WTC11 (cell line): ENCODE data around the gene GNAS-AS1. TPM values are rescaled to one million over a fixed set of nuclear protein-coding genes. Genes with fewer than 3 reads are reported as not detected.
A peak's percentile ranks its signal among the peaks of the same experiment; 100 is the strongest.

ENCODE experiments used
- ATAC-seq: fragments of 200-7000 bp; cut with Tn5 transposase; 2 replicates; pipeline ENCODE4 v1.10.0; 2021; ENCODE audit warnings: mild to moderate bottlenecking, moderate library complexity
- CTCF ChIA-PET: fragments of 300-600 bp; sonication (Branson Sonifier 250); formaldehyde crosslinking; loops from one replicate; lab custom pipeline; 2021; ENCODE audit warnings: antibody characterized with exemption; lab: Charles Lee
- POLR2A ChIA-PET: fragments of 350-600 bp; sonication (Branson Sonifier 250); formaldehyde crosslinking; loops from one replicate; lab custom pipeline; 2021; ENCODE audit warnings: antibody characterized with exemption; lab: Charles Lee
- DNase-seq: peaks from one replicate; pipeline ENCODE4 v3.0.0; 2021; ENCODE audit warnings: low spot score
- H3K27ac Mint-ChIP-seq: 2 replicates; pipeline ENCODE4 v1.8.0; 2021; ENCODE audit warnings: mixed read lengths
- H3K27me3 Mint-ChIP-seq: 2 replicates; pipeline ENCODE4 v1.8.0; 2021; ENCODE audit warnings: low read depth, mild to moderate bottlenecking, moderate library complexity, mixed read lengths
- H3K36me3 Mint-ChIP-seq: 2 replicates; pipeline ENCODE4 v1.8.0; 2021; ENCODE audit warnings: mixed read lengths
- H3K4me1 Mint-ChIP-seq: 2 replicates; pipeline ENCODE4 v1.8.0; 2022; ENCODE audit warnings: mixed read lengths
- H3K4me3 Mint-ChIP-seq: 2 replicates; pipeline ENCODE4 v1.8.0; 2021; ENCODE audit warnings: mild to moderate bottlenecking, moderate library complexity, mixed read lengths
- H3K9me3 Mint-ChIP-seq: 2 replicates; pipeline ENCODE4 v1.8.0; 2021; ENCODE audit warnings: mixed read lengths
- AR ChIP-seq: fragments of 250-450 bp; sonication (Bioruptor Pico); IDR thresholded peaks from 2 replicates; pipeline ENCODE4 v1.9.0; 2021; ENCODE audit warnings: mild to moderate bottlenecking
- CTCF ChIP-seq: fragments of 200-600 bp; IDR thresholded peaks from 2 replicates; pipeline ENCODE4 v1.8.0; 2022; ENCODE audit warnings: antibody characterized with exemption
- ELF4 ChIP-seq: sonication (generic); formaldehyde crosslinking; IDR thresholded peaks from 2 replicates; pipeline ENCODE4 v1.8.1; 2022; ENCODE audit warnings: low read depth, mild to moderate bottlenecking, moderate library complexity, missing genetic modification reagents
- GABPB1 ChIP-seq: sonication (generic); formaldehyde crosslinking; IDR thresholded peaks from 2 replicates; pipeline ENCODE4 v1.8.1; 2023; ENCODE audit warnings: mild to moderate bottlenecking, missing genetic modification reagents
- JAZF1 ChIP-seq: fragments of 250-450 bp; sonication (Bioruptor Pico); IDR thresholded peaks from 2 replicates; pipeline ENCODE4 v1.9.0; 2021; ENCODE audit warnings: moderate library complexity, mild to moderate bottlenecking, inconsistent platforms
- KAT7 ChIP-seq: sonication (generic); formaldehyde crosslinking; IDR thresholded peaks from 2 replicates; pipeline ENCODE4 v1.8.1; 2023; ENCODE audit warnings: missing genetic modification reagents, mild to moderate bottlenecking, borderline replicate concordance
- MAX ChIP-seq: sonication (generic); formaldehyde crosslinking; IDR thresholded peaks from 2 replicates; pipeline ENCODE4 v1.8.0; 2022; ENCODE audit warnings: mild to moderate bottlenecking, missing genetic modification reagents
- MXD4 ChIP-seq: fragments of 250-450 bp; sonication (Bioruptor Pico); IDR thresholded peaks from 2 replicates; pipeline ENCODE4 v1.8.0; 2021; ENCODE audit warnings: mild to moderate bottlenecking, moderate library complexity, borderline replicate concordance
- NR1H2 ChIP-seq: sonication (generic); formaldehyde crosslinking; IDR thresholded peaks from 2 replicates; pipeline ENCODE4 v1.9.0; 2021; ENCODE audit warnings: mild to moderate bottlenecking, moderate library complexity, missing genetic modification reagents
- OVOL2 ChIP-seq: fragments of 250-450 bp; sonication (Bioruptor Pico); IDR thresholded peaks from 2 replicates; pipeline ENCODE4 v1.9.0; 2021; ENCODE audit warnings: mild to moderate bottlenecking, borderline replicate concordance
- RELA ChIP-seq: sonication (generic); formaldehyde crosslinking; IDR thresholded peaks from 2 replicates; pipeline ENCODE4 v1.8.1; 2022; ENCODE audit warnings: missing genetic modification reagents, mild to moderate bottlenecking, borderline replicate concordance
- SOX15 ChIP-seq: fragments of 250-450 bp; sonication (Bioruptor Pico); IDR thresholded peaks from 2 replicates; pipeline ENCODE4 v1.9.0; 2021; ENCODE audit warnings: mild to moderate bottlenecking
- TEAD1 ChIP-seq: sonication (generic); formaldehyde crosslinking; IDR thresholded peaks from 2 replicates; pipeline ENCODE4 v1.8.0; 2022; ENCODE audit warnings: mild to moderate bottlenecking, missing genetic modification reagents
- ZNF138 ChIP-seq: sonication (generic); formaldehyde crosslinking; conservative IDR thresholded peaks from 2 replicates; pipeline ENCODE4 v1.8.1; 2022; ENCODE audit warnings: mild to moderate bottlenecking, moderate library complexity, missing genetic modification reagents
- ZNF263 ChIP-seq: sonication (generic); formaldehyde crosslinking; IDR thresholded peaks from 2 replicates; pipeline ENCODE4 v1.8.1; 2022; ENCODE audit warnings: low read depth, mild to moderate bottlenecking, moderate library complexity, missing genetic modification reagents
- ZNF317 ChIP-seq: sonication (generic); formaldehyde crosslinking; IDR thresholded peaks from 2 replicates; pipeline ENCODE4 v1.8.1; 2023; ENCODE audit warnings: low read depth, mild to moderate bottlenecking, moderate library complexity, missing genetic modification reagents, borderline replicate concordance
- ZNF512 ChIP-seq: sonication (generic); formaldehyde crosslinking; IDR thresholded peaks from 2 replicates; pipeline ENCODE4 v1.8.1; 2022; ENCODE audit warnings: missing genetic modification reagents, borderline replicate concordance
- ZNF671 ChIP-seq: fragments of 250-450 bp; sonication (Bioruptor Pico); IDR thresholded peaks from 2 replicates; pipeline ENCODE4 v1.8.0; 2021; ENCODE audit warnings: mild to moderate bottlenecking
- total RNA-seq: library from RNA; stranded (reverse); gene quantifications from 3 replicates; pipeline ENCODE4 v1.2.3, GENCODE V29; 2021
- TF ChIP-seq, protein P1 (sequence below): sonication (generic); formaldehyde crosslinking; IDR thresholded peaks from 2 replicates; pipeline ENCODE4 v1.8.0; 2023; ENCODE audit warnings: mild to moderate bottlenecking, missing genetic modification reagents
- TF ChIP-seq, protein P2 (sequence below): sonication (generic); formaldehyde crosslinking; IDR thresholded peaks from 2 replicates; pipeline ENCODE4 v1.8.0; 2022; ENCODE audit warnings: mild to moderate bottlenecking, missing genetic modification reagents
- TF ChIP-seq, protein P3 (sequence below): fragments of 250-450 bp; sonication (Bioruptor Pico); IDR thresholded peaks from 2 replicates; pipeline ENCODE4 v1.8.0; 2021; ENCODE audit warnings: mild to moderate bottlenecking

GNAS-AS1 gene
- total RNA-seq, 1 experiment from 2014 or later: 12.2 TPM

DNA sequence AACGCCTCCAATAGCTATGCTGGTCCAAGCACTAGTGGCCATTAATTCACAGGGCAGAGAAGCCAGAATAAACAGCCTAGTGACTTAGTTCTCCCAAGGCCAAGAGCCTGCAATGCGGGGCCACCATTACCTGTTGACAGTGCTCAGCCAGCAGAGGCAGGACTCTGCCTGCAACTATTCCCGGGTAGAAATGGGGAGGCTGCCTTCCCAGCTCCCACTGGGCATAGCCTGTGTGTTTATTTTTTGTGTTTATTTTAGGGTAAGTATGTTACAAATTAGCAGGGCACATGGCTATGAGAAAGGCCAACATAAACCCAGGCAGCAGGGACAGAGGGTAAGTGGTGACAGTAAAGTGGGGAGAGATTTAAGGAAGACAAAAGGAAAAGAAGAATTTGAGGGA lies 5.0 kb downstream of the GNAS-AS1 start (continued):
- no peak for TF ChIP-seq AR (CRISPR knock-in tag)
- no peak for TF ChIP-seq SOX15 (CRISPR knock-in tag)
- TF ChIP-seq, all 79 proteins: peak for 0

- H3K9me3 Mint-ChIP-seq: no peaks in the 10 kb centered on the region
- H3K4me1 Mint-ChIP-seq: peaks cover 91% of the 10 kb centered on the region
- peaks cover 48% of the 10 kb centered on the region for H3K36me3 Mint-ChIP-seq
- TF ChIP-seq, protein P1, sequence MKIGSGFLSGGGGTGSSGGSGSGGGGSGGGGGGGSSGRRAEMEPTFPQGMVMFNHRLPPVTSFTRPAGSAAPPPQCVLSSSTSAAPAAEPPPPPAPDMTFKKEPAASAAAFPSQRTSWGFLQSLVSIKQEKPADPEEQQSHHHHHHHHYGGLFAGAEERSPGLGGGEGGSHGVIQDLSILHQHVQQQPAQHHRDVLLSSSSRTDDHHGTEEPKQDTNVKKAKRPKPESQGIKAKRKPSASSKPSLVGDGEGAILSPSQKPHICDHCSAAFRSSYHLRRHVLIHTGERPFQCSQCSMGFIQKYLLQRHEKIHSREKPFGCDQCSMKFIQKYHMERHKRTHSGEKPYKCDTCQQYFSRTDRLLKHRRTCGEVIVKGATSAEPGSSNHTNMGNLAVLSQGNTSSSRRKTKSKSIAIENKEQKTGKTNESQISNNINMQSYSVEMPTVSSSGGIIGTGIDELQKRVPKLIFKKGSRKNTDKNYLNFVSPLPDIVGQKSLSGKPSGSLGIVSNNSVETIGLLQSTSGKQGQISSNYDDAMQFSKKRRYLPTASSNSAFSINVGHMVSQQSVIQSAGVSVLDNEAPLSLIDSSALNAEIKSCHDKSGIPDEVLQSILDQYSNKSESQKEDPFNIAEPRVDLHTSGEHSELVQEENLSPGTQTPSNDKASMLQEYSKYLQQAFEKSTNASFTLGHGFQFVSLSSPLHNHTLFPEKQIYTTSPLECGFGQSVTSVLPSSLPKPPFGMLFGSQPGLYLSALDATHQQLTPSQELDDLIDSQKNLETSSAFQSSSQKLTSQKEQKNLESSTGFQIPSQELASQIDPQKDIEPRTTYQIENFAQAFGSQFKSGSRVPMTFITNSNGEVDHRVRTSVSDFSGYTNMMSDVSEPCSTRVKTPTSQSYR (CRISPR knock-in tag): 0 out of 2 replicates have a peak, but pooled peaks have one; percentile 32
- no peak for TF ChIP-seq ZNF317 (CRISPR knock-in tag)
- TF ChIP-seq, protein P2, sequence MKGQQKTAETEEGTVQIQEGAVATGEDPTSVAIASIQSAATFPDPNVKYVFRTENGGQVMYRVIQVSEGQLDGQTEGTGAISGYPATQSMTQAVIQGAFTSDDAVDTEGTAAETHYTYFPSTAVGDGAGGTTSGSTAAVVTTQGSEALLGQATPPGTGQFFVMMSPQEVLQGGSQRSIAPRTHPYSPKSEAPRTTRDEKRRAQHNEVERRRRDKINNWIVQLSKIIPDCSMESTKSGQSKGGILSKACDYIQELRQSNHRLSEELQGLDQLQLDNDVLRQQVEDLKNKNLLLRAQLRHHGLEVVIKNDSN (CRISPR knock-in tag): peak; percentile 17; the same call in 1 of the 2 replicates
- no peak for TF ChIP-seq NR1H2 (CRISPR knock-in tag)
- TF ChIP-seq MAX (CRISPR knock-in tag): 0 out of 2 replicates have a peak, but pooled peaks have one; percentile 10
- peak; percentile 47; the same call in 1 of the 2 replicates for TF ChIP-seq TEAD1 (CRISPR knock-in tag)
- no peak for TF ChIP-seq RELA (CRISPR knock-in tag)
- no peak for TF ChIP-seq ZNF671 (CRISPR knock-in tag)
- peak overlapping the region; percentile 91 for H3K4me3 Mint-ChIP-seq
- H3K27me3 Mint-ChIP-seq: peaks cover 17% of the 10 kb centered on the region
- ATAC-seq (peak; percentile 68), DNase-seq (peak; percentile 61)
- ChIA-PET POLR2A (interaction anchor here (0.5 to 1.6 kb wide), 9 partner anchors 9 to 605 kb away, joined by 3 to 14 read pairs (median 3); partner anchors contain the start of gene GNAS), CTCF (interaction anchor here (0.6 to 2.9 kb wide), 7 partner anchors 9 to 362 kb away, joined by 3 to 26 read pairs (median 9); partner anchors contain the start of genes GNAS and STX16)
- H3K27ac Mint-ChIP-seq: peak overlapping the region; percentile 99
Measured at GRCh38 chr20:58843128-58843556, 7.6 kb downstream of the GNAS-AS1 start.

DNA sequence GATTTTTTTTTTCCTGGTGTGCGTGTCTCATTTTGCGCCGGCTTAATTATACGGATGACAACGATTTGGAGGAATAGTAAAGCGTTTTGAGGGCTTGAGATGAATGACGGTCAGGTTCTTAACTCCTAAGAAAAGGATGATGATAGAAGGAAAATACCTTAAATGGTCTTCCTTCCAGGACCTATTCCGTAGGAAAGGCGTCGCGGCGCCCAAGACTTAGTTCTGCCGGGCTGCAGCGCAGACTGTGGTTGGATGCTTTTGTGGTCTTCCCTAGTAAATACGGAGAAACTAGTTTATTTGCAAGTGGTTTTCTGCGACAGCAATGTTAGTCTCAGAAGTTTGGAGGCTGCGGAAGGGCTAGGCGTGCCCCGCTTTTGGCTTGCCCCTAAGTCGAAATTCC lies 8.4 kb downstream of the GNAS-AS1 start:
- ATAC-seq (no peak), DNase-seq (no peak)
- Mint-ChIP-seq H3K4me1 (peaks cover 90% of the 10 kb centered on the region), H3K27me3 (peaks cover 17% of the 10 kb centered on the region), H3K27ac (peak overlapping the region; percentile 99), H3K4me3 (peak overlapping the region; percentile 91), H3K36me3 (peaks cover 40% of the 10 kb centered on the region), H3K9me3 (no peaks in the 10 kb centered on the region)
- ChIA-PET POLR2A (interaction anchor here (4.1 kb wide), 1 partner anchor 192 kb away, joined by 25 read pairs; the partner anchor contains the start of gene STX16), CTCF (interaction anchor here (0.9 to 6.0 kb wide), 3 partner anchors 10 to 191 kb away, joined by 4 to 58 read pairs (median 26); partner anchors contain the start of genes GNAS and STX16)
- TF ChIP-seq OVOL2 (CRISPR knock-in tag) (no peak), RELA (CRISPR knock-in tag) (no peak), GABPB1 (no peak), KAT7 (no peak), MXD4 (CRISPR knock-in tag) (no peak), ZNF138 (CRISPR knock-in tag) (no peak), ZNF263 (CRISPR knock-in tag) (no peak), SOX15 (CRISPR knock-in tag) (no peak), ELF4 (CRISPR knock-in tag) (no peak), JAZF1 (CRISPR knock-in tag) (no peak), CTCF (no peak), ZNF512 (CRISPR knock-in tag) (no peak)
- TF ChIP-seq, protein P3, sequence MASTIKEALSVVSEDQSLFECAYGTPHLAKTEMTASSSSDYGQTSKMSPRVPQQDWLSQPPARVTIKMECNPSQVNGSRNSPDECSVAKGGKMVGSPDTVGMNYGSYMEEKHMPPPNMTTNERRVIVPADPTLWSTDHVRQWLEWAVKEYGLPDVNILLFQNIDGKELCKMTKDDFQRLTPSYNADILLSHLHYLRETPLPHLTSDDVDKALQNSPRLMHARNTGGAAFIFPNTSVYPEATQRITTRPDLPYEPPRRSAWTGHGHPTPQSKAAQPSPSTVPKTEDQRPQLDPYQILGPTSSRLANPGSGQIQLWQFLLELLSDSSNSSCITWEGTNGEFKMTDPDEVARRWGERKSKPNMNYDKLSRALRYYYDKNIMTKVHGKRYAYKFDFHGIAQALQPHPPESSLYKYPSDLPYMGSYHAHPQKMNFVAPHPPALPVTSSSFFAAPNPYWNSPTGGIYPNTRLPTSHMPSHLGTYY (CRISPR knock-in tag): no peak
